Fibroblast of lung (primary cell): ENCODE measurements around the gene VPS13D.

Source experiments
- EZH2 ChIP-seq: IDR thresholded peaks from 2 replicates; pipeline ENCODE4 v1.5.1; 2012; ENCODE audit warnings: low read length, control low read depth, mild to moderate bottlenecking; ENCODE audit errors: missing control alignments
- TF ChIP-seq, protein P1 (sequence below), 2 donors: IDR thresholded peaks in 1 of 2; conservative IDR thresholded peaks in 1 of 2; 1 replicate in 1 of 2; 2 replicates in 1 of 2; pipeline ENCODE4 v1.5.1; 2011 to 2012; ENCODE audit warnings: low read length in 2 of 2, control low read depth in 1 of 2, inconsistent platforms in 1 of 2, low read depth in 1 of 2, mild to moderate bottlenecking in 1 of 2

GRCh38 chr1:12201352-12202189 lies 28.3 kb upstream of the VPS13D start:
- TF ChIP-seq, protein P1, sequence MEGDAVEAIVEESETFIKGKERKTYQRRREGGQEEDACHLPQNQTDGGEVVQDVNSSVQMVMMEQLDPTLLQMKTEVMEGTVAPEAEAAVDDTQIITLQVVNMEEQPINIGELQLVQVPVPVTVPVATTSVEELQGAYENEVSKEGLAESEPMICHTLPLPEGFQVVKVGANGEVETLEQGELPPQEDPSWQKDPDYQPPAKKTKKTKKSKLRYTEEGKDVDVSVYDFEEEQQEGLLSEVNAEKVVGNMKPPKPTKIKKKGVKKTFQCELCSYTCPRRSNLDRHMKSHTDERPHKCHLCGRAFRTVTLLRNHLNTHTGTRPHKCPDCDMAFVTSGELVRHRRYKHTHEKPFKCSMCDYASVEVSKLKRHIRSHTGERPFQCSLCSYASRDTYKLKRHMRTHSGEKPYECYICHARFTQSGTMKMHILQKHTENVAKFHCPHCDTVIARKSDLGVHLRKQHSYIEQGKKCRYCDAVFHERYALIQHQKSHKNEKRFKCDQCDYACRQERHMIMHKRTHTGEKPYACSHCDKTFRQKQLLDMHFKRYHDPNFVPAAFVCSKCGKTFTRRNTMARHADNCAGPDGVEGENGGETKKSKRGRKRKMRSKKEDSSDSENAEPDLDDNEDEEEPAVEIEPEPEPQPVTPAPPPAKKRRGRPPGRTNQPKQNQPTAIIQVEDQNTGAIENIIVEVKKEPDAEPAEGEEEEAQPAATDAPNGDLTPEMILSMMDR (conservative IDR thresholded peaks at IDR 0.05 in 1 of 2, IDR thresholded peaks at IDR 0.05 in 1 of 2; ENCODE audit: low read depth in 1 of 2, low read length in 2 of 2) = no peak
- TF ChIP-seq EZH2 = no peak
